Measurements from ENCODE around the gene WIPF3.

WIPF3 gene

DNA sequence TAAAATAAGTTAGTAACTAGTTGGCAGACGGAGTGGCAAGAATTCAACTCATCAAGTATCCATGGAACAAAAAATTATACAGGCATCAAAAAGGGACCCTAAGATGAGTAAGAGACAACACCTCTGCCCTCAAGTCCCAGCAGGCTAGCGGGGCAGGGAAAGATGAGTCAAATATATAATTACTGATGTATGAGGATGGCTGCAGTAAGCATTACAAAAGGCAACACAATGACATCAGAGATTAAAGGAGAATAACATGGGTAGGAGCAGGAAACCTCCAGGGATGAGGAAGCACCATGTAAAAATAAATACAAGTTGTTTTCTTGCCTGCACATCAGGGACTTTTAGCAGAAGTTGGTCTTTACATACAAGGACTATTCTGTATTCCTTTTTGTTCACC lies 133.9 kb downstream of the WIPF3 start:
- no peak for DNase-seq (ENCODE audit: extremely low read depth, low read depth)
- TF ChIP-seq, protein P1, sequence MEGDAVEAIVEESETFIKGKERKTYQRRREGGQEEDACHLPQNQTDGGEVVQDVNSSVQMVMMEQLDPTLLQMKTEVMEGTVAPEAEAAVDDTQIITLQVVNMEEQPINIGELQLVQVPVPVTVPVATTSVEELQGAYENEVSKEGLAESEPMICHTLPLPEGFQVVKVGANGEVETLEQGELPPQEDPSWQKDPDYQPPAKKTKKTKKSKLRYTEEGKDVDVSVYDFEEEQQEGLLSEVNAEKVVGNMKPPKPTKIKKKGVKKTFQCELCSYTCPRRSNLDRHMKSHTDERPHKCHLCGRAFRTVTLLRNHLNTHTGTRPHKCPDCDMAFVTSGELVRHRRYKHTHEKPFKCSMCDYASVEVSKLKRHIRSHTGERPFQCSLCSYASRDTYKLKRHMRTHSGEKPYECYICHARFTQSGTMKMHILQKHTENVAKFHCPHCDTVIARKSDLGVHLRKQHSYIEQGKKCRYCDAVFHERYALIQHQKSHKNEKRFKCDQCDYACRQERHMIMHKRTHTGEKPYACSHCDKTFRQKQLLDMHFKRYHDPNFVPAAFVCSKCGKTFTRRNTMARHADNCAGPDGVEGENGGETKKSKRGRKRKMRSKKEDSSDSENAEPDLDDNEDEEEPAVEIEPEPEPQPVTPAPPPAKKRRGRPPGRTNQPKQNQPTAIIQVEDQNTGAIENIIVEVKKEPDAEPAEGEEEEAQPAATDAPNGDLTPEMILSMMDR (IDR thresholded peaks at IDR 0.05; ENCODE audit: low read depth, low read length) = no peak

- TF ChIP-seq, protein P1 (IDR thresholded peaks at IDR 0.05; ENCODE audit: low read depth, low read length) = no peak
- no peak for DNase-seq (ENCODE audit: extremely low read depth, low read depth)
These were observed 139.0 kb downstream of the WIPF3 start for GRCh38 chr7:29945259-29945809.

DNA sequence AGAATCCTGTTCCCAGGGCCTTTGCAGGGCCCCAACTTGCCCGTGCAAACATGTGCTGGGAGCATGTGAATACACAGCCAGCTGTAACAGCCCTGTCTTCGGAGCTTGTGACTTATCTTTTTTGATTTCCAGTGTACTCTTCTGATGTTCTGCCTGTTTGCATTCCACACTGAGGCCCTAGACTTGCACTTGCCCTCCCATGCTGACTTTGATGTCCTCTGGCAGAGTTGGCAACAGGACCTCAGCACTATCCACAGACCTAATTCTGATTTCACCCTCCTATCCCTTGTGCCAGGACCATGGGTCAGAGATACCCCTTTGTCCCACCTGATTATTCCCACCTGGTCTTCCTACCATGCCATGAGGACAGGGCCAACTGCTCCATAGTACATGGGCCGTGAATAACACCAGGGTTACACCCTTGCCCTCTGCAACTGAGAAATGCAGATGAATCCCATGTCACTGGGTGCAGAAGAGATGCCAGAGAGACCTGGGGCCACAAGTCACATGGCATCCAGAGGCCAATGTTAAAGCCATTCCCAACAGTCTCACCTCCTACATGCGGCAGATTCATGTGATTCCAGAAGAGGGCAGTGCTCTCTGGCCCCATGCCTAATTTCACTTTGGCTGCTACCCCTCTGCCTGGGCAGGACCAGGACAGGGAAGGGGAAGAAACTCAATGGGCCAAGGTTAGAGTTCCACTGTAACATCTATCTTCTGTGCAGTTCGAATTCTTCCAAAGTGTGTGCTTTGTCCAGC lies 140.3 kb downstream of the WIPF3 start:
- DNase-seq (ENCODE audit: extremely low read depth, low read depth) = no peak
- TF ChIP-seq, protein P1 (IDR thresholded peaks at IDR 0.05; ENCODE audit: low read depth, low read length) = peak; percentile 36

DNA sequence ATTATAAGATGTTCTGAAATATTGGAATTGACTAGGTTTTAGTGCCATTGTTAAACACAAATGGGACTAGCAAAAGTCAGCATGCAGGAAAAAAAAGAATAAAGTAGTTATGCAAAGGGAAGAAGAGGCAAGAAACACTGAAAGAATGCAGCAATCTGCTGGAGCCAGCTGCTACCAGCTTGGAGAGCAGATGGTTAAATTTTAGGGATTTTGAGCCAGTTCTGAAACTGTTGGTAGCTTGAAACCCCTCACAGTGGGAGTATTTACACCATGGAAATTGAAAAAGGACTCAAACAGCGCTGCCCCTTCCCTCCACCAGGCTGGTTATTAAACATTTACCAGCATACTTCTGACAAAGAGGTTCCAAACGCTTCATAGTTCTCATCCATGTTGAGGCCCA lies 142.3 kb downstream of the WIPF3 start:
- TF ChIP-seq, protein P1 (IDR thresholded peaks at IDR 0.05; ENCODE audit: low read depth, low read length) = no peak
- no peak for DNase-seq (ENCODE audit: extremely low read depth, low read depth)

- TF ChIP-seq, protein P1 (IDR thresholded peaks at IDR 0.05; ENCODE audit: low read depth, low read length) = no peak
- no peak for DNase-seq (ENCODE audit: extremely low read depth, low read depth)
These were observed 144.2 kb downstream of the WIPF3 start for GRCh38 chr7:29950480-29950879.

GRCh38 chr7:29951206-29951605 lies 144.9 kb downstream of the WIPF3 start:
- DNase-seq (ENCODE audit: extremely low read depth, low read depth) = no peak
- TF ChIP-seq, protein P1 (IDR thresholded peaks at IDR 0.05; ENCODE audit: low read depth, low read length) = no peak

- TF ChIP-seq, protein P1 (IDR thresholded peaks at IDR 0.05; ENCODE audit: low read depth, low read length) = no peak
- peak; percentile 30 for DNase-seq (ENCODE audit: extremely low read depth, low read depth)
These were observed 147.5 kb downstream of the WIPF3 start for GRCh38 chr7:29953726-29954347.

Measured in AG09319 (cell line).